Stimulated activated CD4-positive, alpha-beta T cell treated with anti-CD3 and anti-CD28 coated beads, Interleukin-1b, Interleukin-23, amount 100 ng/mL, for 1 hour (primary cell): ENCODE data around the gene NTSR2.

Source experiments
- DNase-seq, 2 donors: peaks; one replicate each; pipeline ENCODE4 v3.0.0-alpha.2; 2020; ENCODE audit warnings: low read depth in 2 of 2

The NTSR2 gene

GRCh38 chr2:11629215-11629614 is 40.8 kb downstream of the NTSR2 start:
- DNase-seq, result no peak

- no peak for DNase-seq
These were observed 41.3 kb downstream of the NTSR2 start for GRCh38 chr2:11628675-11629074.

GRCh38 chr2:11625671-11626070 is 44.3 kb downstream of the NTSR2 start:
- DNase-seq, result no peak

GRCh38 chr2:11624893-11625292 is 45.1 kb downstream of the NTSR2 start:
- no peak for DNase-seq

- DNase-seq, result no peak
These were observed 47.4 kb downstream of the NTSR2 start for GRCh38 chr2:11622611-11623010.

GRCh38 chr2:11621410-11621809 is 48.6 kb downstream of the NTSR2 start:
- DNase-seq, result no peak

GRCh38 chr2:11618708-11619062 is 51.3 kb downstream of the NTSR2 start:
- DNase-seq, result no peak

- DNase-seq, result no peak
These were observed 51.8 kb downstream of the NTSR2 start for GRCh38 chr2:11617984-11618707.

- DNase-seq, result no peak
These were observed 52.5 kb downstream of the NTSR2 start for GRCh38 chr2:11617527-11617926.

- DNase-seq, result no peak
These were observed 53.1 kb downstream of the NTSR2 start for GRCh38 chr2:11616851-11617415.

- no peak for DNase-seq
These were observed 53.8 kb downstream of the NTSR2 start for GRCh38 chr2:11616097-11616687.

GRCh38 chr2:11615209-11615608 is 54.8 kb downstream of the NTSR2 start:
- no peak for DNase-seq

- DNase-seq, result no peak
These were observed 56.7 kb downstream of the NTSR2 start for GRCh38 chr2:11613297-11613696.

GRCh38 chr2:11612553-11613215 is 57.3 kb downstream of the NTSR2 start:
- no peak for DNase-seq

GRCh38 chr2:11611251-11611650 is 58.7 kb downstream of the NTSR2 start:
- DNase-seq, result no peak

- DNase-seq, result no peak
These were observed 59.3 kb downstream of the NTSR2 start for GRCh38 chr2:11610624-11611242.
